Peyer's patch (tissue), 4 donors: Measurements from ENCODE around the gene ESYT2. TPM values are rescaled to one million over a fixed set of nuclear protein-coding genes. Genes with fewer than 3 reads are reported as not detected.
A peak's percentile ranks its signal among the peaks of the same experiment; 100 is the strongest.

ENCODE experiments used
- DNase-seq, 3 donors: peaks; one replicate each; pipeline ENCODE4 v3.0.0-alpha.2; 2017 to 2019
- H3K27ac ChIP-seq, 4 donors: fragments of 200-600 bp; sonication (generic); one replicate each; pipeline ENCODE4 v1.5.1; 2016 to 2019
- H3K27me3 ChIP-seq, 2 donors: fragments of 200-600 bp; sonication (generic); one replicate each; pipeline ENCODE4 v1.5.1; 2019
- H3K36me3 ChIP-seq, 3 donors: fragments of 200-600 bp; sonication (generic); one replicate each; pipeline ENCODE4 v1.5.1; 2016 to 2019
- H3K4me1 ChIP-seq, 4 donors: fragments of 200-600 bp; sonication (generic); one replicate each; pipeline ENCODE4 v1.5.1; 2016 to 2019
- H3K4me3 ChIP-seq, 4 donors: fragments of 200-600 bp; sonication (generic); 1 replicate in 3 of 4; 2 replicates in 1 of 4; pipeline ENCODE4 v1.5.1; 2016 to 2019; ENCODE audit warnings: mild to moderate bottlenecking in 1 of 4
- H3K9me3 ChIP-seq, 4 donors: fragments of 200-600 bp; sonication (generic); one replicate each; pipeline ENCODE4 v1.5.1; 2016 to 2019; ENCODE audit warnings: mild to moderate bottlenecking in 1 of 4
- POLR2A ChIP-seq, 2 donors: fragments of 450-650 bp; IDR thresholded peaks; one replicate each; pipeline ENCODE4 v1.5.1; 2017; ENCODE audit warnings: antibody characterized with exemption in 2 of 2, mild to moderate bottlenecking in 2 of 2, moderate library complexity in 2 of 2
- total RNA-seq, 4 donors: library from RNA; depleted of rRNA; stranded (reverse); fragments of >200 nt; gene quantifications; one replicate each; pipeline ENCODE4 v1.1.0, GENCODE V29; 2016
- TF ChIP-seq, protein P1 (sequence below), 6 experiments: fragments of 450-650 bp in 4 of 6; fragments of 200-600 bp in 2 of 6; sonication (generic) in 1 of 6; IDR thresholded peaks; one replicate each; pipeline ENCODE4 v1.5.1; 2017 to 2019; ENCODE audit warnings: antibody characterized with exemption in 6 of 6, mild to moderate bottlenecking in 3 of 6, moderate library complexity in 1 of 6

The ESYT2 gene
- total RNA-seq, 4 donors from 2014 or later = 53.6 to 137 (median 71.0) TPM

GRCh38 chr7:158824028-158824427, 5.3 kb downstream of the ESYT2 start:
- DNase-seq = peak in 2 of 3 donors; percentile 58 to 83
- Histone ChIP-seq H3K4me3 (no peak overlapping the region), H3K27me3 (no peaks in the 10 kb centered on the region), H3K9me3 (no peaks in the 10 kb centered on the region), H3K4me1 (peaks cover 0 to 63% (median 3%) of the 10 kb centered on the region in 4 donors), H3K36me3 (no peaks in the 10 kb centered on the region), H3K27ac (peak overlapping the region in 2 of 4 donors; percentile 33 to 37)
- TF ChIP-seq, protein P1, sequence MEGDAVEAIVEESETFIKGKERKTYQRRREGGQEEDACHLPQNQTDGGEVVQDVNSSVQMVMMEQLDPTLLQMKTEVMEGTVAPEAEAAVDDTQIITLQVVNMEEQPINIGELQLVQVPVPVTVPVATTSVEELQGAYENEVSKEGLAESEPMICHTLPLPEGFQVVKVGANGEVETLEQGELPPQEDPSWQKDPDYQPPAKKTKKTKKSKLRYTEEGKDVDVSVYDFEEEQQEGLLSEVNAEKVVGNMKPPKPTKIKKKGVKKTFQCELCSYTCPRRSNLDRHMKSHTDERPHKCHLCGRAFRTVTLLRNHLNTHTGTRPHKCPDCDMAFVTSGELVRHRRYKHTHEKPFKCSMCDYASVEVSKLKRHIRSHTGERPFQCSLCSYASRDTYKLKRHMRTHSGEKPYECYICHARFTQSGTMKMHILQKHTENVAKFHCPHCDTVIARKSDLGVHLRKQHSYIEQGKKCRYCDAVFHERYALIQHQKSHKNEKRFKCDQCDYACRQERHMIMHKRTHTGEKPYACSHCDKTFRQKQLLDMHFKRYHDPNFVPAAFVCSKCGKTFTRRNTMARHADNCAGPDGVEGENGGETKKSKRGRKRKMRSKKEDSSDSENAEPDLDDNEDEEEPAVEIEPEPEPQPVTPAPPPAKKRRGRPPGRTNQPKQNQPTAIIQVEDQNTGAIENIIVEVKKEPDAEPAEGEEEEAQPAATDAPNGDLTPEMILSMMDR (IDR thresholded peaks at IDR 0.05) = no peak
- no peak for TF ChIP-seq POLR2A (IDR thresholded peaks at IDR 0.05)

DNA sequence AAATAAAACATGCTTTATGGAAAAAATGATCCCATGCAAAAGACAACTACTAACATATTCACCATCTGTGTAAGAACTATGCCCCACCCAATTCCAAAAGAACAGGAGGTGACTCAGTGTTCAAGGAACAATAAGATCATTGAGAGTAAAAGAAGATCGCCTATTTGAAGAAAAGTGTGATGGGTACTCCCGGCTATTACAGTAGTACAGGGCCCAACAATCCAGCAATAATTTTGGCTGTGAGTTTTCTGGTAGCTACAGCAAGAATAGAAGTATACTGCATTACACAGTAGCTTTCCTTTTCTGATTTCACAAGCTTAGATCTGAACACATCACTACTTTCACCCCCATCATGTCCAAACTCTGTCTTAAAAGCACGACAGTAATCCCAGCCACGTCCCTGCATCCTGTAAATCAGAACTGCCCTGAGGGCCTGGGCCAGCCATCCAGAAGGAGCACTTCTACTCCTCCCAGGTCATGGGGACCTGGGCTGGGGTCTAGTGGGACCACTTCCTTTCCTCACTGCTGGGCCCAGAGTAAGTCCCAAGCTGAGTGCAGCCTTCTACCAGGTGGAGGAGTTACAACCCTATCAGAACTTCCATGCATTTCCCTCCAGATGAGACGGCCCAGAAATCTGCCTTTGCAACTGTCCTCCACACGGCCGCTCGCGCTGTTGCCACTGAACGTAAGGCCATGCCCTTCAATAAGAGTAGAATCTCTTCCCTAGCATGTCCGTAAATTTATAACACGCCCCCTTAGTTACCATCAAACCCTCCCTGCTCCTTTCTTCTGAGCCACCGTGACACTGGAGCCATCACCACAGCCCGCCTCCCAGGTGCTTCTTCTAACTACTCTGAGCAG, 7.9 kb downstream of the ESYT2 start:
- Histone ChIP-seq H3K27ac (peak overlapping the region; percentile 44 to 98 (median 67)), H3K27me3 (no peaks in the 10 kb centered on the region), H3K4me3 (no peak overlapping the region), H3K36me3 (no peaks in the 10 kb centered on the region), H3K9me3 (no peaks in the 10 kb centered on the region), H3K4me1 (peaks cover 0 to 81% (median 13%) of the 10 kb centered on the region in 4 donors)
- TF ChIP-seq POLR2A (IDR thresholded peaks at IDR 0.05) = no peak
- TF ChIP-seq, protein P1 (IDR thresholded peaks at IDR 0.05) = no peak
- no peak for DNase-seq

DNA sequence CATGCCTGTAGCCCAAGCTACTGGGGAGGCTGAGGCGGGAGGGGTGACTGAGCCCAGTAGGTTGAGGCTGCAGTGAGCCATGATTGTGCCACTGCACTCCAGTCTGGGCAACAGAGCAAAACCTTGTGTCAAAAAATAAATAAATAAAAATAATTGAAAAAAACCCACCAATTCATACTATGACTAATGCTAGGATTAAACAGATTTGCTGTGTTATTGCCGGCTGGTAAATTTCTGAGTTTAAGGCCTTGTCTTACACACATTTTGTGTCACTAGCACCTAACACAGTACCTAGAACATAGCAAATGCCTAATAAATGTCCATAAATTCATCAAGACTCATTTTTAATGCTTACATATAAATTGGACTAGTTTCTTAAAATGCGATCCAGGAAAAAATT, 8.7 kb downstream of the ESYT2 start:
- Histone ChIP-seq H3K27ac (peak overlapping the region in 3 of 4 donors; percentile 15 to 98 (median 44)), H3K4me3 (no peak overlapping the region), H3K4me1 (peaks cover 0 to 84% (median 13%) of the 10 kb centered on the region in 4 donors), H3K9me3 (no peaks in the 10 kb centered on the region), H3K27me3 (no peaks in the 10 kb centered on the region), H3K36me3 (no peaks in the 10 kb centered on the region)
- TF ChIP-seq POLR2A (IDR thresholded peaks at IDR 0.05) = no peak
- TF ChIP-seq, protein P1 (IDR thresholded peaks at IDR 0.05) = no peak
- no peak for DNase-seq

GRCh38 chr7:158819571-158820203, 9.6 kb downstream of the ESYT2 start:
- Histone ChIP-seq H3K36me3 (no peaks in the 10 kb centered on the region), H3K27me3 (no peaks in the 10 kb centered on the region), H3K4me3 (no peak overlapping the region), H3K4me1 (peaks cover 0 to 82% (median 13%) of the 10 kb centered on the region in 4 donors), H3K9me3 (no peaks in the 10 kb centered on the region), H3K27ac (peak overlapping the region in 3 of 4 donors; percentile 81 to 98 (median 97))
- no peak for TF ChIP-seq POLR2A (IDR thresholded peaks at IDR 0.05)
- TF ChIP-seq, protein P1 (IDR thresholded peaks at IDR 0.05) = no peak
- no peak for DNase-seq

DNA sequence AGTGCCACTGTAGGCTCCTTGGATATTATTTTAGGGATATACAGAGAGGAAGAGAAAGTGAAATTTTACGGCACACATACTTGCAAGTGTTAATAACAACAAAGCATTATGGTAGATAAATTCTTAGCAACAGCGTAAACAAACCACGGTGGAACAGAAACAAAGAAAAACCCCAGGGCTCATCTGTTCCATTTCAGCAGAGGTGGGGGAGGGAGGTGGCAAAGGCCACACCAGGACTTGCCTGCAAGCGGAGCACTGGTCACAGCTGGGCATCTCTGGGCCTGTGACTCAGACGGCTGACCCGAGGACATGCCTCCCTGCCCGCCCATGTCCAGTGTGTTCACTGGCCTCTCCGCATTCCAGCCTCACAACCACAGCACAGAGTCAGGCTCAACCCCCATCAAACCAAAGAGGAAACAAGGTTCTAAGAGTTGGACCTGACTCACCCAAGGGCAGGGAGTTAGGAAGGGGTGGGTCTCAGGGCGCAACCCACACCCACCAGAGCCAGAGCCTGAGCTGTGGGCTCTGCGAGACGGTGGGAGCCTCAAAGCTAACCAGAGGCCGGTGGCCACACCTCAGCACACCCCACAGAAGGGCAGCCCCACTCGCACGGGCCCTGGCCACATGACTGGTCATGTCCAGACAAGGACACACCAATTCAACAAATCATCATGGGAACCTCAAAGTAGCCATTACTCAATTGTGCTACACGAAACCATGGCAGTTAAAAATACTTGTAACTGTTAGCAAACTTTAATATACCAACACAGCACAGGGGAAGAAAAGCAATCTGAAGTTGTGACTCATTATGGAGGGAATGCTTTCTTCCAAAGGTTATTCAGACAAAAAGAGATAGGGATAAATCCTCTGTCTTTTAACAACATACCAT, 10.7 kb downstream of the ESYT2 start:
- Histone ChIP-seq H3K36me3 (no peaks in the 10 kb centered on the region), H3K9me3 (no peaks in the 10 kb centered on the region), H3K4me1 (peaks cover 0 to 73% (median 13%) of the 10 kb centered on the region in 4 donors), H3K4me3 (peak overlapping the region in 3 of 4 donors; percentile 29 to 41 (median 33)), H3K27me3 (no peaks in the 10 kb centered on the region), H3K27ac (peak overlapping the region; percentile 68 to 98 (median 89))
- peak; percentile 63 to 92 (median 92) for DNase-seq
- TF ChIP-seq, protein P1 (IDR thresholded peaks at IDR 0.05) = peak in 2 of 6 experiments; percentile 15 to 22
- TF ChIP-seq POLR2A (IDR thresholded peaks at IDR 0.05) = no peak
